Subcutaneous adipose tissue (tissue), 4 donors: ENCODE measurements around the gene CCS. TPM values are rescaled to one million over a fixed set of nuclear protein-coding genes. Genes with fewer than 3 reads are reported as not detected.

Source experiments
- CTCF ChIP-seq: fragments of 450-650 bp; IDR thresholded peaks from one replicate; pipeline ENCODE4 v1.5.1; 2016; ENCODE audit warnings: low read depth, mild to moderate bottlenecking, control low read depth, antibody characterized with exemption, moderate library complexity
- small RNA-seq: library from RNA; depleted of rRNA; stranded (forward); fragments of <200 nt; gene quantifications from one replicate; pipeline ENCODE3, GENCODE V24; 2016
- total RNA-seq, 4 donors: library from RNA; depleted of rRNA; stranded (reverse); fragments of >200 nt; gene quantifications; one replicate each; pipeline ENCODE4 v1.1.0, GENCODE V29; 2016

Gene CCS
- total RNA-seq, 4 donors from 2014 or later = 17.6 to 35.6 (median 24.0) TPM

GRCh38 chr11:66651016-66651415 lies 58.0 kb downstream of the CCS start:
- TF ChIP-seq CTCF = no peak

- TF ChIP-seq CTCF = no peak
These were observed 59.7 kb downstream of the CCS start for GRCh38 chr11:66652651-66653050.

- TF ChIP-seq CTCF = no peak
These were observed 60.1 kb downstream of the CCS start for GRCh38 chr11:66653123-66653522.

Small RNA genes within 50 kb of the gene (small RNA-seq; reads per million reads assigned to genes)
- not detected for gene RNU4-39P

Other genes with a start within 250 kb of the CCS start
- gene BRMS1, start 248.1 kb upstream of the CCS start, total RNA-seq = 10 to 100 TPM; 20.5 to 47.1 (median 34.7) TPM
- gene B4GAT1, start 245.6 kb upstream of the CCS start, total RNA-seq = 10 to 100 TPM; 11.7 to 31.7 (median 18.7) TPM
- gene SLC29A2, start 221.4 kb upstream of the CCS start, total RNA-seq = 10 to 100 TPM in 2 of 4 donors, 1 to 10 TPM in 2; 3.7 to 30.7 (median 15.5) TPM
- not detected for gene NPAS4, start 172.2 kb upstream of the CCS start, total RNA-seq
- 10 to 100 TPM; 26.7 to 41.8 (median 39.6) TPM for gene MRPL11, start 154.3 kb upstream of the CCS start, total RNA-seq
- gene PELI3, start 126.3 kb upstream of the CCS start, total RNA-seq = 10 to 100 TPM in 3 of 4 donors, 1 to 10 TPM in 1; 8.0 to 16.6 (median 12.6) TPM
- 10 to 100 TPM; 12.6 to 17.8 (median 15.7) TPM for gene DPP3, start 112.8 kb upstream of the CCS start, total RNA-seq
- 10 to 100 TPM; 25.5 to 53.7 (median 39.3) TPM for gene BBS1, start 82.5 kb upstream of the CCS start, total RNA-seq
- gene ZDHHC24, start 47.1 kb upstream of the CCS start, total RNA-seq = 10 to 100 TPM in 3 of 4 donors, 1 to 10 TPM in 1; 4.4 to 16.4 (median 12.5) TPM
- gene ACTN3, start 46.3 kb upstream of the CCS start, total RNA-seq = under 1 TPM in 1 of 4 donors, not detected in 3; 0.22 TPM
- gene CTSF, start 24.6 kb upstream of the CCS start, total RNA-seq = 100 to 1,000 TPM in 3 of 4 donors, 10 to 100 TPM in 1; 55.9 to 196 (median 121) TPM
- gene CCDC87, start 122 bp upstream of the CCS start, total RNA-seq = under 1 TPM in 1 of 4 donors, not detected in 3; 0.17 TPM
- 10 to 100 TPM; 25.8 to 49.3 (median 39.6) TPM for gene RBM14, start 23.4 kb downstream of the CCS start, total RNA-seq
- 10 to 100 TPM; 51.7 to 93.3 (median 68.6) TPM for gene RBM4, start 45.5 kb downstream of the CCS start, total RNA-seq
- 10 to 100 TPM in 1 of 4 donors, 1 to 10 TPM in 3; 3.9 to 10.2 (median 9.0) TPM for gene RBM4B, start 84.7 kb downstream of the CCS start, total RNA-seq
- 10 to 100 TPM in 1 of 4 donors, 1 to 10 TPM in 3; 1.9 to 15.3 (median 5.2) TPM for gene SPTBN2, start 136.0 kb downstream of the CCS start, total RNA-seq